ENCODE results near the gene WDR11.

WDR11 gene

DNA sequence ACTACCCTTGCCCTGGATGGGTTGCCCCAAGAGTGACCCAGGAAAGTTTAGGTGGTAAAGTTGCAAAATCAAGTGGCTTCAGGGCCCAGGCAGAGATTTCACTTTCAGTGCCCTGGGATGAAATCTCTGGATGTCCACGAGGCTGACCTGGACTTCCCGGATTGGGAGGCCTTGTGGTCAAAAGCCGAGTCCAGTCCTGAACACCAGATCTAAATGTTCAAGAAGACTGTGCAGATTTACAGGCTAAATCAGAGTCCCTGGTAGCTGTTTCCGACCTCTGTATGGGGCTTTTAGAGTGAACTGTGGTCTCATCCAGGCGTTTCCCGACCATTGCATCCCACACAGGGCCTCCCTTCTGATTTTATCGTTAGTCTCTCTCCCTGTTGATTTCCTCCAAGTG is 95.3 kb downstream of the WDR11 start:
- no peak for DNase-seq

DNA sequence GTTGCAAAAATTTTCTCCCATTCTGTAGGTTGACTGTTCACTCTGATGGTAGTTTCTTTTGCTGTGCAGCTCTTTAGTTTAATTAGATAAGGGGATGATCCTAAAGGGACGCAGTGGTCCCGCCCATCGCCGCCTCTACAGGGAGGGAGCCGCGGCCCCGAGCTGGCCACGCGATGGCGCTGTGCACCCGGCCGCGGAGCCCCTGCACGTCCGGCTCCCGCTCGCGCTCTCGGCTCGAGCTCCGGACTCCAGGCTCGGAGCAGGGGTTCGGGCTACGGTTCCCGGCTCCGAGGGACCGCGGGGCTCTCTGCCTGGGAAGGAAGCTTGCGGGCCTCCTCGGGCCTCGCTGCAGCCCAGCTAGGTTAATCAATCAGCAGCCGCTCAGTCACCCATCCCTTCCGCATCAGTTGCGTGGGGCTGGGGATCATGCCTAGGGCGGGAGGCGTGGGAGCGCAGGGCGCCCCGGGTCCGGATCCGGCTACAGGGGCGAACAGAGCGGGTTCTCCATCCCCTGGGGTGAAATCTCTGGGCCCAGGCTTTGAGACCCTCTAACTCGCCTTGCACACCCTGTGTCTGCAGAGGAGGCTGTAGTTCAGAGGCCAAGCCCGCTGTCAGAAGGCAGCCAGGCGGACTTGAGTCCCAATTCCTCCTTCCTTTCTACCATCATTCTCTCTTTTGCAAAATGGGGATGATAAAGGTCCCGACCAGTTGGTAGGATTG is 97.9 kb downstream of the WDR11 start:
- DNase-seq = peak; percentile 66 to 89 (median 74)

DNA sequence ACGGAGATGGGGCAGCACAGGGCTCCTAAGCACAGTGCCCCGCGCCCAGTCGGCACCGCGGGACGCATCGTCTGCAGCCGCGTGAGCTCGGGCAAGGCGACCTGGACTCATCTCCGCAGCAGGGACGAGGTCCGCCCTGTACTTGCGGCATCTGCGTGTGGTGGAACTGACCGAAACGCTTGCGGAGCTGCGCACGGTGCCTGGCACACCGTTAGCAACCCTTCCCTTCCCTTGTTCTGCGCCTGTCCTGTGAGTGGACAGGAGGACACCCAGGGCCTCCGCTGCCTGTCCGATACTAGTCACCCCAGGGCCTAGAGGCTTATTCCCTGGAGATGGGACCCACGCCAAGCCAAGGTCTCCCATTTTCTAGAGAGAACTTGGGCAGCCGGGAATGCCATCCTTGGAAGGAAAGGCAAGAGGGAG is 98.5 kb downstream of the WDR11 start:
- no peak for DNase-seq

DNA sequence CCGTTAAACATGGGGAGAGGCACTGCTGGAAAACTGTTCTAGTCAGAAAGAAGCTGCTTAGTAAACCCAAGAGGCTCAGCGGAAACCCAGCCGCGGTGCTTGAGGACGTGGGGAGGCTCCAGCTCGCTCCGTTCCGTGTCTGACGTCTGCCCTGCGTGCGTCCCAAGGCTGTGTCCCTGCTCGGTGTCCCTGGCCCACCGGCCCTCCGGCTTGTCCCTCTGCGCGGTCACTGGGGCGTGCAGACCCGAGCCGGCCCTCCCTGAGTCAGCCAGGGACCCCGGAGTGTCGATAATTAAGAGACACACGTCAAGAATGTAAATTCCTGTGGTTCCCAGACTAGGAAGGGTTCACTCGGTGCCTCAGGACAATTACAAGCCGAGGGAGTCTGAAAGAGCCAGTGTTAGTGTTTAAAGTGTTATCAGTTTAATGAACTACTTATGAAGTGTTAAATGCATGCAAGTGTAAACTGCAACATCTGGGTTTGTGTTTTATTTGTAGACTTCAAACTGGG is 98.9 kb downstream of the WDR11 start:
- DNase-seq = peak in 1 of 4 experiments; percentile 11

DNA sequence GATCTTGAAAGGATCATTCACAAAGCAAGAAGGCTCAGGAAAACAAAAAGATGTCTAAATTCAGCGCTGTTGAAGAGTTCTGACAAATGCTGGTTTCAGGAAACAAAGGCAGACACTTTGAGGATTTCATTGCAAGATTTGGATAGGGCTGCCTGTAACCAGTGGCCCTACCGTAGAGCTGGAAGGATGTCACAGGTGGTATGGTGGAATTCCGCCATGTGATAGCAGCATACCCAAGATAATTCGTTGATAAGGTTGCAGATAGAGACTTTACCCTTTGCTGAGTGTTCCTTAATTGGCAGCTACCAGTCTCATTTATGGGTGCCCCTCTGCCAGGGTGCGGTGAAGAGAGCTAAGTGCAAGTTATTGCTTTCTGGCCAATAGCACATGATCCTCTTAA is 100.1 kb downstream of the WDR11 start:
- DNase-seq = no peak

DNA sequence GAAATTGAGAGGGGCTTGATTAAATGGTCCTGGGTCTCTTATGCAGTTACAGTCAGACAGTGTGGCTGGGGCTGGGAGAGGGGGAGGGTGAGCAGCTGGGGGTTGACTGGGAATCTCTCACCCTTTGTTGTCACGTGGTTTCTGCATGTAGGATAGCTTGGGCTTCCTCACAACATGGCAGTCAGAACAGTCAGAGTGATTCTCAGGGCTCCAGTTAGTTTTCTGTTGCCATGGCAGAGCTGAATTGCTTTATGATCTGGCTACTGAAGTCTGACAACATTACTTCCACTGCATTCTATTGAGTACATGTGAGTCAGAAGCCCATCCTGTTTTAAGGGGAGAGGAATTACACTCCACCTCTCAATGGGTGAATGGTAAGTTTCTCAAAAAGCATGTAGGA is 102.7 kb downstream of the WDR11 start:
- DNase-seq = no peak
